Activated CD8-positive, alpha-beta memory T cell treated with anti-CD3 and anti-CD28 coated beads for 48 hours (primary cell): Measurements from ENCODE around the gene ZNF814.
A peak's percentile ranks its signal among the peaks of the same experiment; 100 is the strongest.
"Not testable (repeated sequence)": the region's sequence is repeated elsewhere in the genome, so short reads cannot be mapped to it uniquely, and the experiment has no call there.

Experiments
- DNase-seq, 3 experiments: peaks; one replicate each; pipeline ENCODE4 v3.0.0-alpha.2; 2020; ENCODE audit warnings: low read depth in 2 of 3, low spot score in 2 of 3

ZNF814 gene

GRCh38 chr19:57817976-57818375 is 70.9 kb downstream of the ZNF814 start:
- DNase-seq = no peak

GRCh38 chr19:57816652-57817051 is 72.2 kb downstream of the ZNF814 start:
- no peak for DNase-seq

- no peak for DNase-seq
Measured at GRCh38 chr19:57815247-57816075, 73.4 kb downstream of the ZNF814 start.

GRCh38 chr19:57814505-57815246 is 74.2 kb downstream of the ZNF814 start, which contains the start of gene ZNF552:
Gene ZNF552, minus strand, starts transcription at chr19:57814913. Its CDS starts 170 bp downstream, at chr19:57814743.
- DNase-seq = peak; percentile 26 to 38 (median 35)

- DNase-seq = no peak
Measured at GRCh38 chr19:57813919-57814504, 74.8 kb downstream of the ZNF814 start.

- DNase-seq = not testable (repeated sequence)
Measured at GRCh38 chr19:57812975-57813820, 75.6 kb downstream of the ZNF814 start.

GRCh38 chr19:57812226-57812625 is 76.6 kb downstream of the ZNF814 start:
- DNase-seq = no peak

GRCh38 chr19:57810410-57811295 is 78.2 kb downstream of the ZNF814 start:
- not testable (repeated sequence) for DNase-seq

GRCh38 chr19:57807541-57807940 is 81.3 kb downstream of the ZNF814 start:
- DNase-seq = no peak

- no peak for DNase-seq
Measured at GRCh38 chr19:57803594-57804325, 85.1 kb downstream of the ZNF814 start.

- DNase-seq = no peak
Measured at GRCh38 chr19:57803265-57803593, 85.6 kb downstream of the ZNF814 start.

GRCh38 chr19:57802269-57802668 is 86.6 kb downstream of the ZNF814 start:
- no peak for DNase-seq

GRCh38 chr19:57800696-57801095 is 88.1 kb downstream of the ZNF814 start:
- no peak for DNase-seq
